Measurements from ENCODE around the gene MSH5. TPM values are rescaled to one million over a fixed set of nuclear protein-coding genes. Genes with fewer than 3 reads are reported as not detected.

The MSH5 gene
- total RNA-seq, 1 experiment from 2014 or later = 22.7 TPM

- Histone ChIP-seq H3K36me3 (ENCODE audit: low read depth, low read length) (no peaks in the 10 kb centered on the region), H3K9me3 (ENCODE audit: low read length) (no peaks in the 10 kb centered on the region), H4K20me1 (ENCODE audit: low read length) (no peaks in the 10 kb centered on the region), H3K4me2 (ENCODE audit: low read length) (peak overlapping the region; percentile 95), H3K79me2 (ENCODE audit: low read length) (peaks cover 25% of the 10 kb centered on the region), H3F3A (ENCODE audit: low read length, unreplicated experiment) (no peaks in the 10 kb centered on the region), H2AFZ (ENCODE audit: low read length) (peak overlapping the region; percentile 87), H3K27ac (ENCODE audit: low read length) (peak overlapping the region; percentile 71), H3K4me1 (ENCODE audit: insufficient read depth, low read length) (peaks cover 10% of the 10 kb centered on the region), H3K27me3 (ENCODE audit: low read length) (no peaks in the 10 kb centered on the region), H3K4me3 (ENCODE audit: low read length) (peak overlapping the region; percentile 85), H3K9me2 (replicated peaks; ENCODE audit: low read length) (no peaks in the 10 kb centered on the region), H3K9ac (ENCODE audit: low read length) (peak overlapping the region; percentile 86)
- CTCF ChIA-PET = no interaction called here
- DNase-seq = peak; percentile 8
- TF ChIP-seq EZH2 (IDR thresholded peaks at IDR 0.05; ENCODE audit: low read length, unreplicated experiment) (no peak), EZH2phosphoT487 (IDR thresholded peaks at IDR 0.05; ENCODE audit: borderline replicate concordance, low read length) (no peak)
- TF ChIP-seq, protein P1, sequence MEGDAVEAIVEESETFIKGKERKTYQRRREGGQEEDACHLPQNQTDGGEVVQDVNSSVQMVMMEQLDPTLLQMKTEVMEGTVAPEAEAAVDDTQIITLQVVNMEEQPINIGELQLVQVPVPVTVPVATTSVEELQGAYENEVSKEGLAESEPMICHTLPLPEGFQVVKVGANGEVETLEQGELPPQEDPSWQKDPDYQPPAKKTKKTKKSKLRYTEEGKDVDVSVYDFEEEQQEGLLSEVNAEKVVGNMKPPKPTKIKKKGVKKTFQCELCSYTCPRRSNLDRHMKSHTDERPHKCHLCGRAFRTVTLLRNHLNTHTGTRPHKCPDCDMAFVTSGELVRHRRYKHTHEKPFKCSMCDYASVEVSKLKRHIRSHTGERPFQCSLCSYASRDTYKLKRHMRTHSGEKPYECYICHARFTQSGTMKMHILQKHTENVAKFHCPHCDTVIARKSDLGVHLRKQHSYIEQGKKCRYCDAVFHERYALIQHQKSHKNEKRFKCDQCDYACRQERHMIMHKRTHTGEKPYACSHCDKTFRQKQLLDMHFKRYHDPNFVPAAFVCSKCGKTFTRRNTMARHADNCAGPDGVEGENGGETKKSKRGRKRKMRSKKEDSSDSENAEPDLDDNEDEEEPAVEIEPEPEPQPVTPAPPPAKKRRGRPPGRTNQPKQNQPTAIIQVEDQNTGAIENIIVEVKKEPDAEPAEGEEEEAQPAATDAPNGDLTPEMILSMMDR (conservative IDR thresholded peaks at IDR 0.05; ENCODE audit: low read depth, low read length) = no peak
- POLR2A ChIA-PET (ENCODE audit: unreplicated experiment) = interaction anchor here (0.6 kb wide), 1 partner anchor 23 kb away, joined by 21 read pairs; no protein-coding TSS in a partner anchor
- no TSS peak for BruUV-seq (replicated peaks)
- peak; percentile 23 for ATAC-seq
- intact Hi-C loops (cut with micrococcal nuclease) = no loop called here
Measured at GRCh38 chr6:31702405-31702818, 37.4 kb upstream of the MSH5 start.

DNA sequence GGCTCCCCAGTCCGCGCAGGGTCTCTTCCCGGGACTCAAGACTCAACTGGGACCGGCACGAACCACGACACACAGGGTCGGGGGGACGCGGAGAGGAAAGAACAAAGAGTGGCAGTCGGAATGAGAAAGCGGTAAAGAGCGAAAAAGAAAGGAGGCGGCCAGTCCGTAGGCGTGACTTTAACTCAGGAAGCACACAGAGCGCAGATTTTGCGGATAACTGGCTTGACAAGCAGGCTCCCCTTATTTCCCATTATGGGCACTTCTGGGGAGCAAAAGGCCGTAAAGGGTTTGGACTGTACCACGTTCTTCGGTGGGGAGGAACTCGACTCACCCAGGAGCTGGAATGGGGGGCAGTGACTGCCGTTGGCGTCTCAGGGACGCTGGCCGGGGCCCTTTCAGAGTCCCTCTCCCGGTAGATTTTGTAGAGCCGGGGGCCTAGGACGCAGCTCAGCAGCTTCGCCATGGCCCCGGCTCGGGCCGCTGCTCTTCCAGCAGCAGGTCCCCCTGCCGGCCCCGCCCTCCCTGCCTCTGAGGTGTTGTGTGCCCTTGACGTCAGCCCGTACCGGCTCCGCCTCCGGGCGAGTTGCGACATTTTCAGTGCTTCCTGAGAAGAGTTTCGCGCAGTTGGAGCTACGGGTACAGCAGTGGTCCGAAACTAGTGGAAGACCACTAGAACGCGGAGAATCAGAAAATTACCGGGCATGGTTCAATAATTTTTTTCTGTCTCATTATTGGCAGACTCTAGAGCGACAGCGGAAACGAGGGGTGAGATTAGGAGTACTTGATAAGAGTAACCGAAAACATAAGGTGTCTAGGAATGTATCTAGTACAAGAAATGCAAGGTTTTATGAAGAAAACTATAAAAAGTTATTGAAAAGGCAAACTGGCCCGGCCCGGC lies 36.7 kb upstream of the MSH5 start, which contains the start of gene ABHD16A:
TSS of gene ABHD16A (minus strand) at position 506 of the 898 bp plus-strand sequence. CDS start at position 463, 43 bp downstream.
- TSS peak; percentile 95 for BruUV-seq (replicated peaks)
- peaks cover 25% of the 10 kb centered on the region for H3K79me2 ChIP-seq (ENCODE audit: low read length)
- H3K9me2 ChIP-seq (replicated peaks; ENCODE audit: low read length) = no peaks in the 10 kb centered on the region
- H3K9me3 ChIP-seq (ENCODE audit: low read length) = no peaks in the 10 kb centered on the region
- H2AFZ ChIP-seq (ENCODE audit: low read length) = peak within 1 kb of the TSS; percentile 87
- CTCF ChIA-PET = no interaction called here
- TF ChIP-seq, protein P1 (conservative IDR thresholded peaks at IDR 0.05; ENCODE audit: low read depth, low read length) = no peak
- TF ChIP-seq EZH2phosphoT487 (IDR thresholded peaks at IDR 0.05; ENCODE audit: borderline replicate concordance, low read length) = no peak
- TF ChIP-seq EZH2 (IDR thresholded peaks at IDR 0.05; ENCODE audit: low read length, unreplicated experiment) = no peak
- no peaks in the 10 kb centered on the region for H3F3A ChIP-seq (ENCODE audit: low read length, unreplicated experiment)
- peak within 1 kb of the TSS; percentile 95 for H3K4me2 ChIP-seq (ENCODE audit: low read length)
- POLR2A ChIA-PET (ENCODE audit: unreplicated experiment) = interaction anchor here (0.6 to 0.7 kb wide), 2 partner anchors 19 to 124 kb away, joined by 6 to 8 read pairs; partner anchors contain the start of gene HSPA1B
- no peaks in the 10 kb centered on the region for H3K36me3 ChIP-seq (ENCODE audit: low read depth, low read length)
- DNase-seq = peak; percentile 98
- no peaks in the 10 kb centered on the region for H4K20me1 ChIP-seq (ENCODE audit: low read length)
- intact Hi-C loops (cut with micrococcal nuclease) = no loop called here
- peak within 1 kb of the TSS; percentile 71 for H3K27ac ChIP-seq (ENCODE audit: low read length)
- H3K9ac ChIP-seq (ENCODE audit: low read length) = peak within 1 kb of the TSS; percentile 86
- H3K4me1 ChIP-seq (ENCODE audit: insufficient read depth, low read length) = peaks cover 10% of the 10 kb centered on the region
- H3K4me3 ChIP-seq (ENCODE audit: low read length) = peak within 1 kb of the TSS; percentile 85
- ATAC-seq = peak; percentile 94
- H3K27me3 ChIP-seq (ENCODE audit: low read length) = no peaks in the 10 kb centered on the region

GRCh38 chr6:31705931-31706330 lies 33.9 kb upstream of the MSH5 start:
- no peaks in the 10 kb centered on the region for H3K27me3 ChIP-seq (ENCODE audit: low read length)
- DNase-seq (no peak), ATAC-seq (no peak)
- H4K20me1 ChIP-seq (ENCODE audit: low read length) = no peaks in the 10 kb centered on the region
- intact Hi-C loops (cut with micrococcal nuclease) = no loop called here
- ChIA-PET POLR2A (ENCODE audit: unreplicated experiment) (no interaction called here), CTCF (no interaction called here)
- TF ChIP-seq, protein P1 (conservative IDR thresholded peaks at IDR 0.05; ENCODE audit: low read depth, low read length) = no peak
- TF ChIP-seq EZH2 (IDR thresholded peaks at IDR 0.05; ENCODE audit: low read length, unreplicated experiment) (no peak), EZH2phosphoT487 (IDR thresholded peaks at IDR 0.05; ENCODE audit: borderline replicate concordance, low read length) (no peak)
- peaks cover 10% of the 10 kb centered on the region for H3K4me1 ChIP-seq (ENCODE audit: insufficient read depth, low read length)
- H3K9ac ChIP-seq (ENCODE audit: low read length) = no peak overlapping the region
- H3K79me2 ChIP-seq (ENCODE audit: low read length) = peaks cover 21% of the 10 kb centered on the region
- no peaks in the 10 kb centered on the region for H3K36me3 ChIP-seq (ENCODE audit: low read depth, low read length)
- no peaks in the 10 kb centered on the region for H3K9me3 ChIP-seq (ENCODE audit: low read length)
- no peak overlapping the region for H3K4me3 ChIP-seq (ENCODE audit: low read length)
- no peaks in the 10 kb centered on the region for H3F3A ChIP-seq (ENCODE audit: low read length, unreplicated experiment)
- no TSS peak for BruUV-seq (replicated peaks)
- no peaks in the 10 kb centered on the region for H3K9me2 ChIP-seq (replicated peaks; ENCODE audit: low read length)
- no peak overlapping the region for H3K27ac ChIP-seq (ENCODE audit: low read length)
- no peak overlapping the region for H3K4me2 ChIP-seq (ENCODE audit: low read length)
- H2AFZ ChIP-seq (ENCODE audit: low read length) = no peak overlapping the region
